HepG2 (cell line): ENCODE measurements around the gene LIMD2. TPM values are rescaled to one million over a fixed set of nuclear protein-coding genes. Genes with fewer than 3 reads are reported as not detected.

Experiments
- DNMT1 ChIP-seq: sonication (generic); formaldehyde crosslinking; IDR thresholded peaks from 2 replicates; pipeline ENCODE4 v1.5.1; 2020; ENCODE audit warnings: mild to moderate bottlenecking, missing genetic modification reagents
- HMG20B ChIP-seq: conservative IDR thresholded peaks from 2 replicates; pipeline ENCODE4 v1.6.1; 2016; ENCODE audit warnings: missing genetic modification reagents, missing compliant biosample characterization
- KLF11 ChIP-seq: IDR thresholded peaks from 2 replicates; pipeline ENCODE4 v1.6.1; 2016; ENCODE audit warnings: missing compliant biosample characterization
- MEIS1 ChIP-seq: sonication (generic); formaldehyde crosslinking; IDR thresholded peaks from 2 replicates; pipeline ENCODE4 v1.9.0; 2021; ENCODE audit warnings: mild to moderate bottlenecking, missing genetic modification reagents, moderate library complexity, borderline replicate concordance
- ZBTB7B ChIP-seq: sonication (generic); formaldehyde crosslinking; IDR thresholded peaks from 2 replicates; pipeline ENCODE4 v1.4.0; 2020; ENCODE audit warnings: missing genetic modification reagents
- ZMYM3 ChIP-seq: sonication (generic); formaldehyde crosslinking; IDR thresholded peaks from 2 replicates; pipeline ENCODE4 v1.5.1; 2020; ENCODE audit warnings: mild to moderate bottlenecking, missing genetic modification reagents
- ZNF263 ChIP-seq: sonication (generic); formaldehyde crosslinking; IDR thresholded peaks from 2 replicates; pipeline ENCODE4 v1.4.0; 2020; ENCODE audit warnings: missing genetic modification reagents
- ZNF577 ChIP-seq: sonication (generic); formaldehyde crosslinking; IDR thresholded peaks from 2 replicates; pipeline ENCODE4 v1.4.0; 2020; ENCODE audit warnings: mild to moderate bottlenecking, low read depth, missing genetic modification reagents, borderline replicate concordance
- polyA plus RNA-seq, 8 experiments: library from polyadenylated mRNA; depleted of rRNA in 3 of 8; stranded (reverse) in 7 of 8; unstranded in 1 of 8; fragments of >200 nt; fragmentation: Illumina TruSeq in 4 of 8; extraction: Trizol in 4 of 8; gene quantifications; 2 replicates each; pipeline versions ENCODE4 v1.2.1 to v1.2.3, GENCODE V29; 2011 to 2016; ENCODE audit warnings: low read depth in 4 of 8, missing spikeins in 1 of 8, mixed read lengths in 1 of 8; ENCODE audit not compliant: insufficient read depth in 1 of 8
- total RNA-seq, 5 experiments: library from RNA; depleted of rRNA; stranded (reverse); fragments of >200 nt; fragmentation: Illumina TruSeq; extraction: Trizol; gene quantifications; 2 replicates each; pipeline ENCODE4 v1.2.3, GENCODE V29; 2016; ENCODE audit warnings: low read depth in 1 of 5
- TF ChIP-seq, protein P1 (sequence below), 2 experiments: fragments of 450-650 bp in 1 of 2; sonication (generic) in 1 of 2; formaldehyde crosslinking in 1 of 2; IDR thresholded peaks; 2 replicates each; pipeline versions ENCODE4 v1.6.1 to v1.8.0; 2016 to 2022; ENCODE audit warnings: antibody characterized with exemption in 1 of 2, mild to moderate bottlenecking in 1 of 2, missing genetic modification reagents in 1 of 2
- TF ChIP-seq, protein P2 (sequence below): sonication (generic); formaldehyde crosslinking; IDR thresholded peaks from 2 replicates; pipeline ENCODE4 v1.4.0; 2020; ENCODE audit warnings: missing genetic modification reagents

Gene LIMD2
- total and polyA plus RNA-seq, 2 of the 13 experiments (the other 11 are each of a cell fraction or from before 2014, with no cell fraction given), result 9.0 to 20.8 TPM

GRCh38 chr17:63659850-63660249 is 40.1 kb downstream of the LIMD2 start (continued):
- TF ChIP-seq ZNF577 (CRISPR knock-in tag) (no peak), MEIS1 (CRISPR knock-in tag) (no peak), KLF11 (CRISPR knock-in tag) (no peak), ZMYM3 (CRISPR knock-in tag) (no peak), HMG20B (CRISPR knock-in tag) (no peak), DNMT1 (no peak), ZBTB7B (no peak), ZNF263 (CRISPR knock-in tag) (no peak)
- TF ChIP-seq, protein P1, sequence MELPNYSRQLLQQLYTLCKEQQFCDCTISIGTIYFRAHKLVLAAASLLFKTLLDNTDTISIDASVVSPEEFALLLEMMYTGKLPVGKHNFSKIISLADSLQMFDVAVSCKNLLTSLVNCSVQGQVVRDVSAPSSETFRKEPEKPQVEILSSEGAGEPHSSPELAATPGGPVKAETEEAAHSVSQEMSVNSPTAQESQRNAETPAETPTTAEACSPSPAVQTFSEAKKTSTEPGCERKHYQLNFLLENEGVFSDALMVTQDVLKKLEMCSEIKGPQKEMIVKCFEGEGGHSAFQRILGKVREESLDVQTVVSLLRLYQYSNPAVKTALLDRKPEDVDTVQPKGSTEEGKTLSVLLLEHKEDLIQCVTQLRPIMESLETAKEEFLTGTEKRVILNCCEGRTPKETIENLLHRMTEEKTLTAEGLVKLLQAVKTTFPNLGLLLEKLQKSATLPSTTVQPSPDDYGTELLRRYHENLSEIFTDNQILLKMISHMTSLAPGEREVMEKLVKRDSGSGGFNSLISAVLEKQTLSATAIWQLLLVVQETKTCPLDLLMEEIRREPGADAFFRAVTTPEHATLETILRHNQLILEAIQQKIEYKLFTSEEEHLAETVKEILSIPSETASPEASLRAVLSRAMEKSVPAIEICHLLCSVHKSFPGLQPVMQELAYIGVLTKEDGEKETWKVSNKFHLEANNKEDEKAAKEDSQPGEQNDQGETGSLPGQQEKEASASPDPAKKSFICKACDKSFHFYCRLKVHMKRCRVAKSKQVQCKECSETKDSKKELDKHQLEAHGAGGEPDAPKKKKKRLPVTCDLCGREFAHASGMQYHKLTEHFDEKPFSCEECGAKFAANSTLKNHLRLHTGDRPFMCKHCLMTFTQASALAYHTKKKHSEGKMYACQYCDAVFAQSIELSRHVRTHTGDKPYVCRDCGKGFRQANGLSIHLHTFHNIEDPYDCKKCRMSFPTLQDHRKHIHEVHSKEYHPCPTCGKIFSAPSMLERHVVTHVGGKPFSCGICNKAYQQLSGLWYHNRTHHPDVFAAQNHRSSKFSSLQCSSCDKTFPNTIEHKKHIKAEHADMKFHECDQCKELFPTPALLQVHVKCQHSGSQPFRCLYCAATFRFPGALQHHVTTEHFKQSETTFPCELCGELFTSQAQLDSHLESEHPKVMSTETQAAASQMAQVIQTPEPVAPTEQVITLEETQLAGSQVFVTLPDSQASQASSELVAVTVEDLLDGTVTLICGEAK (IDR thresholded peaks at IDR 0.05), result no peak
- TF ChIP-seq, protein P1 (CRISPR knock-in tag; IDR thresholded peaks at IDR 0.05), result no peak
- TF ChIP-seq, protein P2, sequence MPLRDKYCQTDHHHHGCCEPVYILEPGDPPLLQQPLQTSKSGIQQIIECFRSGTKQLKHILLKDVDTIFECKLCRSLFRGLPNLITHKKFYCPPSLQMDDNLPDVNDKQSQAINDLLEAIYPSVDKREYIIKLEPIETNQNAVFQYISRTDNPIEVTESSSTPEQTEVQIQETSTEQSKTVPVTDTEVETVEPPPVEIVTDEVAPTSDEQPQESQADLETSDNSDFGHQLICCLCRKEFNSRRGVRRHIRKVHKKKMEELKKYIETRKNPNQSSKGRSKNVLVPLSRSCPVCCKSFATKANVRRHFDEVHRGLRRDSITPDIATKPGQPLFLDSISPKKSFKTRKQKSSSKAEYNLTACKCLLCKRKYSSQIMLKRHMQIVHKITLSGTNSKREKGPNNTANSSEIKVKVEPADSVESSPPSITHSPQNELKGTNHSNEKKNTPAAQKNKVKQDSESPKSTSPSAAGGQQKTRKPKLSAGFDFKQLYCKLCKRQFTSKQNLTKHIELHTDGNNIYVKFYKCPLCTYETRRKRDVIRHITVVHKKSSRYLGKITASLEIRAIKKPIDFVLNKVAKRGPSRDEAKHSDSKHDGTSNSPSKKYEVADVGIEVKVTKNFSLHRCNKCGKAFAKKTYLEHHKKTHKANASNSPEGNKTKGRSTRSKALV (CRISPR knock-in tag), result no peak
